HEK293 (cell line): ENCODE results near the gene MBP.

ENCODE experiments used
- CTCF ChIA-PET: fragments of 350-600 bp; formaldehyde crosslinking; extraction: SDS; loops from one replicate; lab custom pipeline; 2021; ENCODE audit warnings: antibody characterized with exemption; lab: Yijun Ruan, JAX
- POLR2A ChIA-PET: fragments of 300-600 bp; formaldehyde crosslinking; extraction: SDS; loops from one replicate; lab custom pipeline; 2020; ENCODE audit warnings: antibody characterized with exemption, inconsistent platforms; lab: Yijun Ruan, JAX
- H3K27ac ChIP-seq: fragments of 200-500 bp; sonication (Bioruptor generic); 2 replicates; pipeline ENCODE4 v1.5.1; 2014; ENCODE audit warnings: low read depth, low read length, control low read depth, inconsistent platforms; ENCODE audit errors: extremely low read depth
- H3K36me3 ChIP-seq, 2 experiments: fragments of 200-500 bp in 1 of 2; sonication (Bioruptor generic) in 1 of 2; 1 replicate in 1 of 2; 2 replicates in 1 of 2; pipeline ENCODE4 v1.5.1; 2014 to 2017; ENCODE audit warnings: inconsistent platforms in 2 of 2, low read length in 2 of 2; ENCODE audit not compliant: control insufficient read depth in 2 of 2, insufficient read depth in 1 of 2
- H3K4me1 ChIP-seq: fragments of 200-500 bp; sonication (Bioruptor generic); 2 replicates; pipeline ENCODE4 v1.5.1; 2014; ENCODE audit warnings: mild to moderate bottlenecking, low read length, inconsistent platforms; ENCODE audit not compliant: control insufficient read depth, insufficient read depth
- H3K4me3 ChIP-seq: 2 replicates; pipeline ENCODE4 v1.5.1; 2011; ENCODE audit warnings: low read depth, mild to moderate bottlenecking, control low read depth, low read length, moderate library complexity
- H3K9me3 ChIP-seq: fragments of 200-500 bp; sonication (Bioruptor generic); 2 replicates; pipeline ENCODE4 v1.5.1; 2014; ENCODE audit warnings: low read depth, low read length, inconsistent platforms; ENCODE audit not compliant: control insufficient read depth, insufficient read depth
- GLIS2 ChIP-seq: fragments of 450-650 bp; formaldehyde crosslinking; IDR thresholded peaks from 2 replicates; pipeline ENCODE4 v1.5.1; 2016; ENCODE audit warnings: missing biosample characterization, missing genetic modification characterization
- HIC1 ChIP-seq: fragments of 450-650 bp; formaldehyde crosslinking; IDR thresholded peaks from 2 replicates; pipeline ENCODE4 v1.5.1; 2016; ENCODE audit warnings: missing biosample characterization, missing genetic modification characterization
- HOXC10 ChIP-seq: sonication (generic); formaldehyde crosslinking; IDR thresholded peaks from 2 replicates; pipeline ENCODE4 v1.8.1; 2023; ENCODE audit warnings: mild to moderate bottlenecking, missing genetic modification reagents
- IKZF3 ChIP-seq: fragments of 450-650 bp; IDR thresholded peaks from 2 replicates; pipeline ENCODE4 v1.5.0; 2018; ENCODE audit warnings: missing biosample characterization, mild to moderate bottlenecking, missing genetic modification characterization, moderate library complexity
- INSM2 ChIP-seq: fragments of 450-650 bp; formaldehyde crosslinking; IDR thresholded peaks from 2 replicates; pipeline ENCODE4 v1.5.1; 2016; ENCODE audit warnings: missing biosample characterization, missing genetic modification characterization
- KLF10 ChIP-seq: fragments of 450-650 bp; IDR thresholded peaks from 2 replicates; pipeline ENCODE4 v1.5.1; 2018; ENCODE audit warnings: missing biosample characterization, mild to moderate bottlenecking, missing genetic modification characterization
- KLF16 ChIP-seq: fragments of 450-650 bp; formaldehyde crosslinking; IDR thresholded peaks from 2 replicates; pipeline ENCODE4 v1.5.1; 2017; ENCODE audit warnings: missing biosample characterization, missing genetic modification characterization
- KLF7 ChIP-seq: fragments of 450-650 bp; formaldehyde crosslinking; IDR thresholded peaks from 2 replicates; pipeline ENCODE4 v1.5.1; 2016; ENCODE audit warnings: missing biosample characterization, missing genetic modification characterization, borderline replicate concordance
- SCRT1 ChIP-seq: fragments of 450-650 bp; formaldehyde crosslinking; IDR thresholded peaks from 2 replicates; pipeline ENCODE4 v1.5.1; 2016; ENCODE audit warnings: missing biosample characterization, missing genetic modification characterization, borderline replicate concordance
- ZBTB10 ChIP-seq: fragments of 450-650 bp; formaldehyde crosslinking; IDR thresholded peaks from 2 replicates; pipeline ENCODE4 v1.5.1; 2016; ENCODE audit warnings: missing biosample characterization, missing genetic modification characterization
- ZBTB49 ChIP-seq: fragments of 450-650 bp; formaldehyde crosslinking; IDR thresholded peaks from 2 replicates; pipeline ENCODE4 v1.5.1; 2016; ENCODE audit warnings: missing biosample characterization, missing genetic modification characterization, low read depth
- ZFHX2 ChIP-seq: fragments of 450-650 bp; formaldehyde crosslinking; conservative IDR thresholded peaks from 2 replicates; pipeline ENCODE4 v1.5.1; 2016; ENCODE audit warnings: missing biosample characterization, missing genetic modification characterization
- ZNF10 ChIP-seq: fragments of 450-650 bp; formaldehyde crosslinking; IDR thresholded peaks from 2 replicates; pipeline ENCODE4 v1.5.1; 2017; ENCODE audit warnings: missing biosample characterization, missing genetic modification characterization
- ZNF223 ChIP-seq: fragments of 450-650 bp; formaldehyde crosslinking; IDR thresholded peaks from 2 replicates; pipeline ENCODE4 v1.5.1; 2016; ENCODE audit warnings: missing biosample characterization, missing genetic modification characterization
- ZNF239 ChIP-seq: fragments of 450-650 bp; formaldehyde crosslinking; IDR thresholded peaks from 2 replicates; pipeline ENCODE4 v1.5.1; 2016; ENCODE audit warnings: missing biosample characterization, missing genetic modification characterization
- ZNF335 ChIP-seq: fragments of 450-650 bp; formaldehyde crosslinking; conservative IDR thresholded peaks from 2 replicates; pipeline ENCODE4 v1.5.1; 2016; ENCODE audit warnings: missing biosample characterization, missing genetic modification characterization
- ZNF423 ChIP-seq: fragments of 450-650 bp; formaldehyde crosslinking; IDR thresholded peaks from 2 replicates; pipeline ENCODE4 v1.5.1; 2016; ENCODE audit warnings: missing biosample characterization, missing genetic modification characterization
- ZNF624 ChIP-seq: fragments of 450-650 bp; formaldehyde crosslinking; IDR thresholded peaks from 2 replicates; pipeline ENCODE4 v1.5.1; 2017; ENCODE audit warnings: missing biosample characterization, missing genetic modification characterization
- ZNF76 ChIP-seq: fragments of 450-650 bp; formaldehyde crosslinking; IDR thresholded peaks from 2 replicates; pipeline ENCODE4; 2016; ENCODE audit warnings: low read depth, missing biosample characterization, missing genetic modification characterization, borderline replicate concordance

Gene MBP

GRCh38 chr18:76993085-76993382 lies 139.5 kb downstream of the MBP start:
- no peaks in the 10 kb centered on the region for H3K9me3 ChIP-seq
- H3K4me3 ChIP-seq, result no peak overlapping the region
- ChIA-PET CTCF (interaction anchor here (0.9 to 3.4 kb wide), 3 partner anchors 9 to 189 kb away, joined by 3 to 21 read pairs (median 5); no protein-coding TSS in a partner anchor), POLR2A (no interaction called here)
- H3K27ac ChIP-seq, result no peak overlapping the region
- H3K36me3 ChIP-seq, result no peaks in the 10 kb centered on the region
- H3K4me1 ChIP-seq, result peaks cover 4% of the 10 kb centered on the region
- no peak for TF ChIP-seq INSM2 (tag by site-specific recombination)
- TF ChIP-seq ZBTB49 (tag by site-specific recombination), result no peak
- no peak for TF ChIP-seq ZNF223 (tag by site-specific recombination)

- POLR2A ChIA-PET, result no interaction called here
- Histone ChIP-seq H3K36me3 (no peaks in the 10 kb centered on the region), H3K4me3 (no peak overlapping the region), H3K4me1 (peaks cover 4% of the 10 kb centered on the region), H3K27ac (no peak overlapping the region), H3K9me3 (no peaks in the 10 kb centered on the region)
- CTCF ChIA-PET, result interaction anchor here (0.9 to 3.4 kb wide), 4 partner anchors 8 to 188 kb away, joined by 3 to 21 read pairs (median 8); no protein-coding TSS in a partner anchor
- no peak for TF ChIP-seq ZNF10
- TF ChIP-seq SCRT1 (tag by site-specific recombination), result no peak
- no peak for TF ChIP-seq ZNF335 (tag by site-specific recombination)
- TF ChIP-seq GLIS2 (tag by site-specific recombination), result no peak
- no peak for TF ChIP-seq HOXC10 (CRISPR knock-in tag)
- no peak for TF ChIP-seq HIC1
- TF ChIP-seq ZNF624, result no peak
- no peak for TF ChIP-seq ZNF239 (tag by site-specific recombination)
These were observed 140.1 kb downstream of the MBP start for GRCh38 chr18:76992226-76993084.

- TF ChIP-seq ZBTB10 (tag by site-specific recombination) (no peak), ZNF423 (tag by site-specific recombination) (no peak), KLF7 (tag by site-specific recombination) (no peak), KLF10 (tag by site-specific recombination) (no peak), KLF16 (tag by site-specific recombination) (no peak), ZNF624 (no peak), ZNF76 (tag by site-specific recombination) (no peak), IKZF3 (tag by site-specific recombination) (no peak), ZFHX2 (no peak)
- no peaks in the 10 kb centered on the region for H3K36me3 ChIP-seq
- H3K27ac ChIP-seq, result no peak overlapping the region
- H3K4me3 ChIP-seq, result no peak overlapping the region
- ChIA-PET CTCF (interaction anchor here (1.1 to 3.0 kb wide), 3 partner anchors 8 to 9 kb away, joined by 7 to 17 read pairs (median 10); no protein-coding TSS in a partner anchor), POLR2A (no interaction called here)
- H3K4me1 ChIP-seq, result peaks cover 4% of the 10 kb centered on the region
- H3K9me3 ChIP-seq, result no peaks in the 10 kb centered on the region
These were observed 141.4 kb downstream of the MBP start for GRCh38 chr18:76991021-76991688.
